DOHH2 (cell line): ENCODE data around the gene FBXW4.

ENCODE experiments used
- H3F3A ChIP-seq: fragments of 200-600 bp; sonication (generic), shearing (Covaris generic); 2 replicates; pipeline ENCODE4 v1.6.0; 2016; ENCODE audit warnings: antibody characterized with exemption, mild to moderate bottlenecking; ENCODE audit not compliant: control insufficient read depth, insufficient read depth
- H3K27ac ChIP-seq: fragments of 200-600 bp; sonication (generic); 2 replicates; pipeline ENCODE4 v1.5.1; 2014; ENCODE audit warnings: low read depth, mild to moderate bottlenecking, low read length, moderate library complexity
- H3K27me3 ChIP-seq: fragments of 200-600 bp; sonication (generic); 2 replicates; pipeline ENCODE4 v1.6.1; 2014; ENCODE audit warnings: mild to moderate bottlenecking, low read length, mixed read lengths; ENCODE audit not compliant: control insufficient read depth
- H3K36me3 ChIP-seq: fragments of 200-600 bp; sonication (generic); 2 replicates; pipeline ENCODE4 v1.6.1; 2014; ENCODE audit warnings: mild to moderate bottlenecking, low read length, moderate library complexity, mixed read lengths; ENCODE audit not compliant: control insufficient read depth
- H3K4me1 ChIP-seq: fragments of 200-600 bp; sonication (generic); 2 replicates; pipeline ENCODE4 v1.6.1; 2014; ENCODE audit warnings: mild to moderate bottlenecking, low read length, mixed read lengths; ENCODE audit not compliant: control insufficient read depth
- H3K4me2 ChIP-seq: fragments of 200-600 bp; sonication (generic); 2 replicates; pipeline ENCODE4 v1.6.0; 2014; ENCODE audit warnings: mild to moderate bottlenecking, low read length, moderate library complexity
- H3K4me3 ChIP-seq: fragments of 200-600 bp; sonication (generic); 2 replicates; pipeline ENCODE4 v1.5.1; 2014; ENCODE audit warnings: mild to moderate bottlenecking, low read length, mixed read lengths
- H3K79me2 ChIP-seq: fragments of 200-600 bp; sonication (generic); 2 replicates; pipeline ENCODE4 v1.6.1; 2014; ENCODE audit warnings: mild to moderate bottlenecking, low read length, mixed read lengths; ENCODE audit not compliant: control insufficient read depth
- H3K9me2 ChIP-seq: fragments of 200-600 bp; sonication (generic); replicated peaks from 2 replicates; pipeline ENCODE4 v1.6.1; 2014; ENCODE audit warnings: mild to moderate bottlenecking, low read length, mixed read lengths; ENCODE audit not compliant: control insufficient read depth
- H3K9me3 ChIP-seq: fragments of 200-600 bp; sonication (generic); 2 replicates; pipeline ENCODE4 v1.6.1; 2014; ENCODE audit warnings: antibody characterized with exemption, low read length, mixed read lengths; ENCODE audit not compliant: control insufficient read depth, insufficient read depth
- H4K20me1 ChIP-seq: fragments of 200-600 bp; sonication (generic); 2 replicates; pipeline ENCODE4 v1.6.0; 2014; ENCODE audit warnings: low read depth, mild to moderate bottlenecking, antibody characterized with exemption, low read length, moderate library complexity; ENCODE audit not compliant: control insufficient read depth, insufficient read depth
- CTCF ChIP-seq: fragments of 200-600 bp; sonication (generic); IDR thresholded peaks from one replicate; pipeline ENCODE4 v1.5.1; 2014; ENCODE audit warnings: antibody characterized with exemption, mild to moderate bottlenecking, low read depth, low read length; ENCODE audit not compliant: poor library complexity, severe bottlenecking
- EZH2phosphoT487 ChIP-seq: fragments of 200-600 bp; sonication (generic); IDR thresholded peaks from 2 replicates; pipeline ENCODE4 v1.6.1; 2017; ENCODE audit warnings: borderline replicate concordance, mild to moderate bottlenecking, antibody characterized with exemption, low read length, moderate library complexity, mixed read lengths

FBXW4 gene

DNA sequence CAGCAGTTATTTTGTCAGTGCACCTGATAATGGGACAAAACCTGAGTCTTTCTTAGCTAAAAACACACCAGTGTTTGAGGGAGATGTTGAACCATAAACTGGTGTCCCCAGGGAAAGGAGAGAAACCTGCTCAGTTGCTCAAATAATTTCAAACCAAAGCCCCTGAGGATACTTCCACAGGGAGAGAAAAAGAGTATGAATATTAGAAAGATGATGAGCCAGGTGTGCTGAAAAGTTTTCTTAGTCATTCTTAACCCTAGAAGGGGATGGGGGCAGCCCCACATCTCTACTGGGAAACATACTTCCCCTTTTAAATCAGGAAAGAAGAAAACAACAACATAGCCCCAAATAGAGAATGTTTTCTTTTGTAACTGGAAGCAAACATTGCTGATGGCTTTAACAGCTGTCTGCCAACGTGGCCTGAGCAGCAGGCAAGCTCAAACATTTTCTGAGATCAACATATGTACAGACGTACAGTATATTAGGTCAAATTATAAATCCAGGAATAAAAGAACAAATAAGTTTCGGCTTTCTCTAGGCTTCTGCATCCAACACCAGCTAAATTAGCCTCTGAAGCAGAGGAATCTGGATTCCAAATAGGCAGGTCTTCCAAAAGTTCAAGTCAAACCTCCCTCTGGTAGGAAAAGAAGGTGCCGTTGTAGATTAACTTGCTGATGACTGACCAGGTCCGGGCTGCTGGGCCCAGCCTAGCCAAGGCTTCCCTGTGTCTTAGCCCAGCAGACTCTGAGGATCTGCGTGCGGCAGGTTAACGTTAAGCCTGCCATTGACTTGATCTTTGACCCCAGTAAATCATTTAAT, 30.5 kb upstream of the FBXW4 start:
- Histone ChIP-seq H3K4me3 (no peak overlapping the region), H3F3A (no peaks in the 10 kb centered on the region), H3K4me2 (no peak overlapping the region), H3K27me3 (peaks cover 13% of the 10 kb centered on the region; the same call in 1 of the 2 replicates), H3K79me2 (no peaks in the 10 kb centered on the region), H4K20me1 (no peaks in the 10 kb centered on the region), H3K36me3 (no peaks in the 10 kb centered on the region), H3K4me1 (peaks cover 6% of the 10 kb centered on the region), H3K27ac (no peak overlapping the region), H3K9me3 (no peaks in the 10 kb centered on the region), H3K9me2 (no peaks in the 10 kb centered on the region)
- TF ChIP-seq CTCF (no peak), EZH2phosphoT487 (no peak)

GRCh38 chr10:101724446-101724845, 29.5 kb upstream of the FBXW4 start:
- no peak overlapping the region for H3K27ac ChIP-seq
- no peak overlapping the region for H3K4me2 ChIP-seq
- H3K9me3 ChIP-seq = no peaks in the 10 kb centered on the region
- H3K4me1 ChIP-seq = peaks cover 6% of the 10 kb centered on the region
- TF ChIP-seq EZH2phosphoT487 = no peak
- no peak for TF ChIP-seq CTCF
- no peak overlapping the region for H3K4me3 ChIP-seq
- H3F3A ChIP-seq = no peaks in the 10 kb centered on the region
- H3K9me2 ChIP-seq = no peaks in the 10 kb centered on the region
- H3K79me2 ChIP-seq = no peaks in the 10 kb centered on the region
- H3K27me3 ChIP-seq = peaks cover 19% of the 10 kb centered on the region
- H3K36me3 ChIP-seq = no peaks in the 10 kb centered on the region
- no peaks in the 10 kb centered on the region for H4K20me1 ChIP-seq

DNA sequence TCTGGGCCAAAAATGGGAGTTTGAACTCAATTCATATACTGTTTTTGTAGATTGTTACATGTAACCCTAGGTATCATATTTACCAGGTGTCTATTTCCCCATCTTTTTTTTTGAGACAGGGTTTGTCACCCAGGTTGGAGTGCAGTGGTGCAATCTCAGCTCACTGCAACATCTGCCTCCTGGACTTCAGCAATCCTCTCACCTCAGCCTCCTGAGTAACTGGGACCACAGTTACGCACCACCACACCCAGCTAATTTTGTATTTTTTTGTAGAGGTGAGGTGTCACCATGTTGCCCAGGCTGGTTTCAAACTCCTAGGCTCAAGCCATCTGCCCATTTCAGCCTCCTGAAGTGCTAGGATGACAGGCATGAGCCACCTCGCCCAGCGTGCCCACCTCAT, 28.2 kb upstream of the FBXW4 start:
- no peaks in the 10 kb centered on the region for H3K9me2 ChIP-seq
- H4K20me1 ChIP-seq = no peaks in the 10 kb centered on the region
- H3K27ac ChIP-seq = no peak overlapping the region
- H3K36me3 ChIP-seq = no peaks in the 10 kb centered on the region
- no peak overlapping the region for H3K4me2 ChIP-seq
- TF ChIP-seq EZH2phosphoT487 (no peak), CTCF (no peak)
- no peaks in the 10 kb centered on the region for H3K79me2 ChIP-seq
- peaks cover 25% of the 10 kb centered on the region for H3K27me3 ChIP-seq
- H3K9me3 ChIP-seq = no peaks in the 10 kb centered on the region
- peaks cover 6% of the 10 kb centered on the region for H3K4me1 ChIP-seq
- H3F3A ChIP-seq = no peaks in the 10 kb centered on the region
- H3K4me3 ChIP-seq = no peak overlapping the region
